B cell (primary cell): Measurements from ENCODE around the gene SCARB2. TPM values are rescaled to one million over a fixed set of nuclear protein-coding genes. Genes with fewer than 3 reads are reported as not detected.

ENCODE experiments used
- ATAC-seq: fragments of 200-7000 bp; cut with Tn5 transposase; one replicate; pipeline ENCODE4 v1.10.0; 2021; ENCODE audit warnings: low read depth, mild to moderate bottlenecking, moderate number of reproducible peaks, moderate library complexity
- CTCF ChIA-PET: fragments of 350-600 bp; sonication (Branson Sonifier 250); formaldehyde crosslinking; loops from one replicate; lab custom pipeline; 2021; ENCODE audit warnings: antibody characterized with exemption, inconsistent platforms; lab: Charles Lee
- POLR2A ChIA-PET: fragments of 350-600 bp; sonication (Branson Sonifier 250); formaldehyde crosslinking; loops from one replicate; lab custom pipeline; 2021; ENCODE audit warnings: antibody characterized with exemption; lab: Charles Lee
- DNase-seq: peaks from one replicate; pipeline ENCODE4 v3.0.0; 2013
- H2AFZ ChIP-seq: 2 replicates; pipeline ENCODE4 v1.6.1; 2012; ENCODE audit warnings: mild to moderate bottlenecking, low read depth, low read length; ENCODE audit not compliant: insufficient read depth, poor library complexity, severe bottlenecking
- H3K27ac ChIP-seq, 2 donors: 1 replicate in 1 of 2; 2 replicates in 1 of 2; pipeline ENCODE4 v1.5.1; 2012 to 2013; ENCODE audit warnings: low read length in 2 of 2, mild to moderate bottlenecking in 2 of 2, moderate library complexity in 1 of 2
- H3K27me3 ChIP-seq, 4 experiments: fragments of 200-600 bp in 1 of 4; sonication (generic) in 1 of 4; replicated peaks in 1 of 4; 1 replicate in 2 of 4; 2 replicates in 2 of 4; pipeline versions ENCODE4 v1.6.1 to v1.7.0; 2013 to 2016; ENCODE audit warnings: low read length in 3 of 4, mild to moderate bottlenecking in 2 of 4, mixed read lengths in 1 of 4, moderate library complexity in 1 of 4; ENCODE audit not compliant: insufficient read depth in 4 of 4, control insufficient read depth in 3 of 4; ENCODE audit errors: control extremely low read depth in 1 of 4
- H3K36me3 ChIP-seq, 2 experiments: replicated peaks in 1 of 2; 1 replicate in 1 of 2; 2 replicates in 1 of 2; pipeline versions ENCODE4 v1.6.1 to v1.7.1; 2013; ENCODE audit warnings: low read length in 1 of 2; ENCODE audit not compliant: insufficient read depth in 2 of 2, control insufficient read depth in 1 of 2; ENCODE audit errors: control extremely low read depth in 1 of 2, extremely low read depth in 1 of 2
- H3K4me1 ChIP-seq, 2 donors: fragments of 200-600 bp in 1 of 2; sonication (generic) in 1 of 2; 1 replicate in 1 of 2; 2 replicates in 1 of 2; pipeline versions ENCODE4 v1.5.1 to v1.6.1; 2013 to 2017; ENCODE audit warnings: low read length in 2 of 2; ENCODE audit not compliant: control insufficient read depth in 2 of 2, insufficient read depth in 2 of 2
- H3K4me2 ChIP-seq: replicated peaks from 2 replicates; pipeline ENCODE3; 2012; ENCODE audit warnings: mild to moderate bottlenecking, low read depth, low read length; ENCODE audit not compliant: poor library complexity, severe bottlenecking
- H3K4me3 ChIP-seq, 5 experiments: fragments of 200-600 bp in 1 of 5; sonication (generic) in 1 of 5; 1 replicate in 3 of 5; 2 replicates in 2 of 5; pipeline versions ENCODE4 v1.5.1 to v1.7.0; 2011 to 2016; ENCODE audit warnings: low read length in 4 of 5, mild to moderate bottlenecking in 4 of 5, low read depth in 2 of 5, control low read depth in 1 of 5, moderate library complexity in 1 of 5; ENCODE audit not compliant: insufficient read depth in 1 of 5; ENCODE audit errors: control extremely low read depth in 1 of 5, extremely low read depth in 1 of 5
- H3K79me2 ChIP-seq: fragments of 200-600 bp; sonication (generic); one replicate; pipeline ENCODE4 v1.6.0; 2016; ENCODE audit warnings: low read length; ENCODE audit not compliant: control insufficient read depth, insufficient read depth
- H3K9ac ChIP-seq: fragments of 200-600 bp; sonication (generic); 2 replicates; pipeline ENCODE4 v1.6.1; 2017; ENCODE audit warnings: mild to moderate bottlenecking, low read length, moderate library complexity
- H3K9me3 ChIP-seq, 3 donors: one replicate each; pipeline versions ENCODE4 v1.6.1 to v1.7.1; 2013; ENCODE audit warnings: low read length in 2 of 3; ENCODE audit not compliant: control insufficient read depth in 2 of 3, insufficient read depth in 1 of 3; ENCODE audit errors: control extremely low read depth in 1 of 3
- H4K20me1 ChIP-seq: 2 replicates; pipeline ENCODE4 v1.6.0; 2012; ENCODE audit warnings: mild to moderate bottlenecking, low read length; ENCODE audit not compliant: insufficient read depth, control insufficient read depth, poor library complexity, severe bottlenecking
- H3K27ac Mint-ChIP-seq: one replicate; pipeline ENCODE4 v1.8.0; 2021; ENCODE audit warnings: mixed read lengths
- H3K27me3 Mint-ChIP-seq: one replicate; pipeline ENCODE4 v1.8.0; 2021; ENCODE audit warnings: mixed read lengths
- H3K4me1 Mint-ChIP-seq: one replicate; pipeline ENCODE4 v1.8.0; 2021; ENCODE audit warnings: mixed read lengths
- H3K4me3 Mint-ChIP-seq: one replicate; pipeline ENCODE4 v1.8.0; 2021; ENCODE audit warnings: mixed read lengths
- H3K9me3 Mint-ChIP-seq: one replicate; pipeline ENCODE4 v1.8.0; 2022; ENCODE audit warnings: mixed read lengths; ENCODE audit not compliant: insufficient read depth
- CTCF ChIP-seq: fragments of 200-600 bp; IDR thresholded peaks from one replicate; pipeline ENCODE4 v1.8.0; 2022; ENCODE audit warnings: antibody characterized with exemption, mild to moderate bottlenecking
- EZH2 ChIP-seq: IDR thresholded peaks from 2 replicates; pipeline ENCODE4 v1.6.1; 2012; ENCODE audit warnings: borderline replicate concordance, low read depth, mild to moderate bottlenecking, moderate library complexity, low read length; ENCODE audit not compliant: insufficient read depth, poor library complexity, severe bottlenecking
- WGBS: methylation state at CpG from one replicate; pipeline ENCODE4 v1.1.5; 2013; ENCODE audit warnings: missing lambda C conversion rate; ENCODE audit not compliant: insufficient coverage; 5-methylcytosine and 5-hydroxymethylcytosine counted together
- intact Hi-C: fragments of 100-400 bp; cut with micrococcal nuclease; formaldehyde crosslinking; loops from one replicate; pipeline ENCODE4 v1.10.0; 2022
- polyA plus RNA-seq: library from polyadenylated mRNA; depleted of rRNA; stranded (reverse); fragments of >200 nt; gene quantifications from 2 replicates; pipeline ENCODE4 v1.2.3, GENCODE V29; 2012
- total RNA-seq, 2 donors: library from RNA; stranded (reverse); fragments of 120-200 nt in 1 of 2; gene quantifications; 1 replicate in 1 of 2; 2 replicates in 1 of 2; pipeline versions ENCODE4 v1.2.3 to v1.2.4, GENCODE V29; 2013 to 2022

SCARB2 gene
- total and polyA plus RNA-seq, 2 donors (not counting 1 experiment from before 2014, with no cell fraction given): 7.8 to 30.3 TPM

- ChIA-PET POLR2A (no interaction called here), CTCF (no interaction called here)
- Histone ChIP-seq H3K9me3 (peaks cover 0 to 20% (median 10%) of the 10 kb centered on the region in 3 donors), H3K27me3 (peaks cover 0 to 5% (median 0%) of the 10 kb centered on the region in 4 experiments), H3K4me3 (no peak overlapping the region), H3K27ac (no peak overlapping the region), H3K36me3 (no peaks in the 10 kb centered on the region), H3K79me2 (no peaks in the 10 kb centered on the region), H4K20me1 (no peaks in the 10 kb centered on the region), H3K4me1 (no peaks in the 10 kb centered on the region), H2AFZ (no peak overlapping the region), H3K4me2 (no peak overlapping the region), H3K9ac (no peak overlapping the region)
- intact Hi-C loops: no loop called here
- no peak overlapping the region for H3K27ac Mint-ChIP-seq
- H3K9me3 Mint-ChIP-seq: peaks cover 13% of the 10 kb centered on the region
- no peaks in the 10 kb centered on the region for H3K4me1 Mint-ChIP-seq
- DNase-seq (no peak), ATAC-seq (no peak)
- no peak for TF ChIP-seq CTCF
- no peak for TF ChIP-seq EZH2
- 93% methylated on average over 3 of the region's 4 CpGs for WGBS
- H3K27me3 Mint-ChIP-seq: peaks cover 12% of the 10 kb centered on the region
- no peak overlapping the region for H3K4me3 Mint-ChIP-seq
Measured at GRCh38 chr4:76233083-76233482, 19.5 kb upstream of the SCARB2 start.

DNA sequence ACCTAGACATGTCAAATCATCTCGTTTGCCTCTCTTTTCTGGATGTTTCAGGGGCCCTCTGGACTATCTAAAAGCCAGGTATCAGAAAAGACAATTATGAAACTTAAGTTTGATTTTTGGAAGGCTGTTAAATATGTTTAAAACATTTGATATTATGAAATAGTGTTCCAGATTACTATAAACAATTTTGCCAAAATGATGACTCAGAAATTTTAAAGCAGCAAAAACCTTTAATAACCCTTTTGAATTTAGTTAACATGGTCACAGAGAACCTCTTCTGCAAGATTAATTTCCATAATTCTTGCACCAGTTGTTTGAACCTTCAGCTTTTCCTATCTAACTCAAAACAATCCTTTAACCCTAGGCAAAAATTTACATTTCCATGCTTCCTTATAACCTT is 19.1 kb upstream of the SCARB2 start:
- Histone ChIP-seq H3K27ac (no peak overlapping the region), H3K4me2 (no peak overlapping the region), H2AFZ (no peak overlapping the region), H4K20me1 (no peaks in the 10 kb centered on the region), H3K9me3 (peaks cover 0 to 21% (median 13%) of the 10 kb centered on the region in 3 donors), H3K4me1 (no peaks in the 10 kb centered on the region), H3K4me3 (no peak overlapping the region), H3K27me3 (peaks cover 0 to 5% (median 0%) of the 10 kb centered on the region in 4 experiments), H3K36me3 (no peaks in the 10 kb centered on the region), H3K79me2 (no peaks in the 10 kb centered on the region), H3K9ac (no peak overlapping the region)
- TF ChIP-seq CTCF (no peak), EZH2 (no peak)
- no CpG with 5 or more reads among the region's 1 CpG for WGBS
- H3K4me3 Mint-ChIP-seq: no peak overlapping the region
- ChIA-PET CTCF (no interaction called here), POLR2A (no interaction called here)
- DNase-seq (no peak), ATAC-seq (no peak)
- intact Hi-C loops: no loop called here
- no peak overlapping the region for H3K27ac Mint-ChIP-seq
- peaks cover 15% of the 10 kb centered on the region for H3K27me3 Mint-ChIP-seq
- H3K9me3 Mint-ChIP-seq: peaks cover 13% of the 10 kb centered on the region
- H3K4me1 Mint-ChIP-seq: no peaks in the 10 kb centered on the region
